HG03175 (cell line): ENCODE results near the gene GPR55.

Experiments used
- ATAC-seq: cut with Tn5 transposase; IDR thresholded peaks from one replicate; pipeline ENCODE4 v1.9.1; 2021; ENCODE audit warnings: mild to moderate bottlenecking, moderate library complexity; ENCODE audit not compliant: unreplicated experiment

The GPR55 gene

GRCh38 chr2:230903231-230904150, 21.6 kb downstream of the GPR55 start:
- no peak for ATAC-seq

- peak; percentile 69 for ATAC-seq
Measured at GRCh38 chr2:230902180-230902899, 22.7 kb downstream of the GPR55 start.

GRCh38 chr2:230901006-230901405, 24.0 kb downstream of the GPR55 start:
- no peak for ATAC-seq

- ATAC-seq, result no peak
Measured at GRCh38 chr2:230900336-230900995, 24.6 kb downstream of the GPR55 start.

- no peak for ATAC-seq
Measured at GRCh38 chr2:230899786-230900185, 25.3 kb downstream of the GPR55 start.

- ATAC-seq, result no peak
Measured at GRCh38 chr2:230899287-230899686, 25.8 kb downstream of the GPR55 start.

- ATAC-seq, result no peak
Measured at GRCh38 chr2:230898713-230899091, 26.3 kb downstream of the GPR55 start.

GRCh38 chr2:230898016-230898712, 26.9 kb downstream of the GPR55 start:
- ATAC-seq, result no peak

- ATAC-seq, result no peak
Measured at GRCh38 chr2:230896346-230897115, 28.5 kb downstream of the GPR55 start.

GRCh38 chr2:230895536-230896345, 29.3 kb downstream of the GPR55 start:
- ATAC-seq, result no peak

- ATAC-seq, result peak; percentile 77
Measured at GRCh38 chr2:230893841-230894781, 30.9 kb downstream of the GPR55 start.

GRCh38 chr2:230893338-230893737, 31.7 kb downstream of the GPR55 start:
- ATAC-seq, result no peak

GRCh38 chr2:230891509-230891908, 33.5 kb downstream of the GPR55 start:
- no peak for ATAC-seq

GRCh38 chr2:230891064-230891463, 34.0 kb downstream of the GPR55 start:
- ATAC-seq, result no peak

GRCh38 chr2:230890646-230891045, 34.4 kb downstream of the GPR55 start:
- no peak for ATAC-seq

GRCh38 chr2:230889911-230890601, 35.0 kb downstream of the GPR55 start:
- ATAC-seq, result no peak

- ATAC-seq, result no peak
Measured at GRCh38 chr2:230888824-230889400, 36.1 kb downstream of the GPR55 start.
